ENCODE data around the gene PLPPR3.

- TF ChIP-seq CTCF (IDR thresholded peaks at IDR 0.05; ENCODE audit: low read depth, low read length) (no peak), POLR2A (IDR thresholded peaks at IDR 0.05; ENCODE audit: extremely low read depth, insufficient read length) (no peak), MYC (IDR thresholded peaks at IDR 0.05; ENCODE audit: low read depth, low read length) (no peak)
Observed at GRCh38 chr19:772063-772462, 49.7 kb downstream of the PLPPR3 start.
